ENCODE measurements around the gene ACTL6B. TPM values are rescaled to one million over a fixed set of nuclear protein-coding genes. Genes with fewer than 3 reads are reported as not detected.

ACTL6B gene
- total and polyA plus RNA-seq, 9 of the 15 experiments (the other 6 are each of a cell fraction or from before 2014, with no cell fraction given) = not detected

GRCh38 chr7:100629117-100629716 lies 27.0 kb downstream of the ACTL6B start (continued):
- TF ChIP-seq, protein P1, sequence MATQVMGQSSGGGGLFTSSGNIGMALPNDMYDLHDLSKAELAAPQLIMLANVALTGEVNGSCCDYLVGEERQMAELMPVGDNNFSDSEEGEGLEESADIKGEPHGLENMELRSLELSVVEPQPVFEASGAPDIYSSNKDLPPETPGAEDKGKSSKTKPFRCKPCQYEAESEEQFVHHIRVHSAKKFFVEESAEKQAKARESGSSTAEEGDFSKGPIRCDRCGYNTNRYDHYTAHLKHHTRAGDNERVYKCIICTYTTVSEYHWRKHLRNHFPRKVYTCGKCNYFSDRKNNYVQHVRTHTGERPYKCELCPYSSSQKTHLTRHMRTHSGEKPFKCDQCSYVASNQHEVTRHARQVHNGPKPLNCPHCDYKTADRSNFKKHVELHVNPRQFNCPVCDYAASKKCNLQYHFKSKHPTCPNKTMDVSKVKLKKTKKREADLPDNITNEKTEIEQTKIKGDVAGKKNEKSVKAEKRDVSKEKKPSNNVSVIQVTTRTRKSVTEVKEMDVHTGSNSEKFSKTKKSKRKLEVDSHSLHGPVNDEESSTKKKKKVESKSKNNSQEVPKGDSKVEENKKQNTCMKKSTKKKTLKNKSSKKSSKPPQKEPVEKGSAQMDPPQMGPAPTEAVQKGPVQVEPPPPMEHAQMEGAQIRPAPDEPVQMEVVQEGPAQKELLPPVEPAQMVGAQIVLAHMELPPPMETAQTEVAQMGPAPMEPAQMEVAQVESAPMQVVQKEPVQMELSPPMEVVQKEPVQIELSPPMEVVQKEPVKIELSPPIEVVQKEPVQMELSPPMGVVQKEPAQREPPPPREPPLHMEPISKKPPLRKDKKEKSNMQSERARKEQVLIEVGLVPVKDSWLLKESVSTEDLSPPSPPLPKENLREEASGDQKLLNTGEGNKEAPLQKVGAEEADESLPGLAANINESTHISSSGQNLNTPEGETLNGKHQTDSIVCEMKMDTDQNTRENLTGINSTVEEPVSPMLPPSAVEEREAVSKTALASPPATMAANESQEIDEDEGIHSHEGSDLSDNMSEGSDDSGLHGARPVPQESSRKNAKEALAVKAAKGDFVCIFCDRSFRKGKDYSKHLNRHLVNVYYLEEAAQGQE (IDR thresholded peaks at IDR 0.05; ENCODE audit: borderline replicate concordance) = peak; percentile 52
- TF ChIP-seq, protein P1 (CRISPR knock-in tag; IDR thresholded peaks at IDR 0.05; ENCODE audit: low read depth) = no peak
- TF ChIP-seq CTCF (IDR thresholded peaks at IDR 0.05 in 2 of 3, conservative IDR thresholded peaks at IDR 0.05 in 1 of 3; ENCODE audit: insufficient read depth in 2 of 3, low read depth in 1 of 3, low read length in 3 of 3) (peak; percentile 84 to 85 (median 84)), MYC (IDR thresholded peaks at IDR 0.05; ENCODE audit: low read depth, low read length) (peak; percentile 47; the same call in 1 of the 2 replicates), MYC (CRISPR knock-in tag; IDR thresholded peaks at IDR 0.05; ENCODE audit: borderline replicate concordance, low read depth) (no peak), ESRRA (IDR thresholded peaks at IDR 0.05; ENCODE audit: borderline replicate concordance, low read depth) (peak; percentile 37; the same call in 1 of the 2 replicates), ZSCAN29 (IDR thresholded peaks at IDR 0.05) (no peak), ZBTB17 (CRISPR knock-in tag; IDR thresholded peaks at IDR 0.05) (no peak), RBFOX2 (IDR thresholded peaks at IDR 0.05; ENCODE audit: low read depth, low read length) (peak; percentile 64), POLR2H (tag; IDR thresholded peaks at IDR 0.05; ENCODE audit: low read depth) (no peak)
- TF ChIP-seq, protein P2, sequence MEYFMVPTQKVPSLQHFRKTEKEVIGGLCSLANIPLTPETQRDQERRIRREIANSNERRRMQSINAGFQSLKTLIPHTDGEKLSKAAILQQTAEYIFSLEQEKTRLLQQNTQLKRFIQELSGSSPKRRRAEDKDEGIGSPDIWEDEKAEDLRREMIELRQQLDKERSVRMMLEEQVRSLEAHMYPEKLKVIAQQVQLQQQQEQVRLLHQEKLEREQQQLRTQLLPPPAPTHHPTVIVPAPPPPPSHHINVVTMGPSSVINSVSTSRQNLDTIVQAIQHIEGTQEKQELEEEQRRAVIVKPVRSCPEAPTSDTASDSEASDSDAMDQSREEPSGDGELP (CRISPR knock-in tag; IDR thresholded peaks at IDR 0.05; ENCODE audit: borderline replicate concordance) = peak; percentile 96
- TF ChIP-seq, protein P3, sequence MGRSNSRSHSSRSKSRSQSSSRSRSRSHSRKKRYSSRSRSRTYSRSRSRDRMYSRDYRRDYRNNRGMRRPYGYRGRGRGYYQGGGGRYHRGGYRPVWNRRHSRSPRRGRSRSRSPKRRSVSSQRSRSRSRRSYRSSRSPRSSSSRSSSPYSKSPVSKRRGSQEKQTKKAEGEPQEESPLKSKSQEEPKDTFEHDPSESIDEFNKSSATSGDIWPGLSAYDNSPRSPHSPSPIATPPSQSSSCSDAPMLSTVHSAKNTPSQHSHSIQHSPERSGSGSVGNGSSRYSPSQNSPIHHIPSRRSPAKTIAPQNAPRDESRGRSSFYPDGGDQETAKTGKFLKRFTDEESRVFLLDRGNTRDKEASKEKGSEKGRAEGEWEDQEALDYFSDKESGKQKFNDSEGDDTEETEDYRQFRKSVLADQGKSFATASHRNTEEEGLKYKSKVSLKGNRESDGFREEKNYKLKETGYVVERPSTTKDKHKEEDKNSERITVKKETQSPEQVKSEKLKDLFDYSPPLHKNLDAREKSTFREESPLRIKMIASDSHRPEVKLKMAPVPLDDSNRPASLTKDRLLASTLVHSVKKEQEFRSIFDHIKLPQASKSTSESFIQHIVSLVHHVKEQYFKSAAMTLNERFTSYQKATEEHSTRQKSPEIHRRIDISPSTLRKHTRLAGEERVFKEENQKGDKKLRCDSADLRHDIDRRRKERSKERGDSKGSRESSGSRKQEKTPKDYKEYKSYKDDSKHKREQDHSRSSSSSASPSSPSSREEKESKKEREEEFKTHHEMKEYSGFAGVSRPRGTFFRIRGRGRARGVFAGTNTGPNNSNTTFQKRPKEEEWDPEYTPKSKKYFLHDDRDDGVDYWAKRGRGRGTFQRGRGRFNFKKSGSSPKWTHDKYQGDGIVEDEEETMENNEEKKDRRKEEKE (IDR thresholded peaks at IDR 0.05; ENCODE audit: borderline replicate concordance in 1 of 2, control insufficient read depth in 1 of 2, low read depth in 2 of 2, low read length in 1 of 2) = no peak

All from K562 (cell line).